DND-41 (cell line): Measurements from ENCODE around the gene ADGRD2.

ENCODE experiments used
- ATAC-seq: fragments of 200-7000 bp; cut with Tn5 transposase; 3 replicates; pipeline ENCODE4 v1.9.1; 2021; ENCODE audit warnings: low read depth; ENCODE audit not compliant: insufficient read depth
- DNase-seq: peaks from one replicate; pipeline ENCODE4 v3.0.0-alpha.2; 2020
- H2AFZ ChIP-seq: 2 replicates; pipeline ENCODE4 v1.6.0; 2012; ENCODE audit warnings: low read depth, low read length
- H3K27ac ChIP-seq: 2 replicates; pipeline ENCODE4 v1.5.1; 2012; ENCODE audit warnings: low read length, inconsistent platforms
- H3K27me3 ChIP-seq: fragments of 200-600 bp; sonication (generic); 2 replicates; pipeline ENCODE4 v1.6.0; 2012; ENCODE audit warnings: low read length, mild to moderate bottlenecking, inconsistent platforms; ENCODE audit not compliant: insufficient read depth, poor library complexity
- H3K36me3 ChIP-seq: 2 replicates; pipeline ENCODE4 v1.5.1; 2012; ENCODE audit warnings: low read length, inconsistent platforms; ENCODE audit not compliant: insufficient read depth
- H3K4me1 ChIP-seq: 2 replicates; pipeline ENCODE4 v1.5.1; 2012; ENCODE audit warnings: mild to moderate bottlenecking, low read length; ENCODE audit not compliant: insufficient read depth
- H3K4me2 ChIP-seq: 2 replicates; pipeline ENCODE4 v1.6.0; 2012; ENCODE audit warnings: mild to moderate bottlenecking, moderate library complexity, low read length, inconsistent platforms; ENCODE audit not compliant: insufficient read depth
- H3K4me3 ChIP-seq, 2 experiments: fragments of 200-600 bp in 1 of 2; shearing (Covaris generic) in 1 of 2; 2 replicates each; pipeline ENCODE4 v1.5.1; 2012 to 2016; ENCODE audit warnings: inconsistent platforms in 2 of 2, low read length in 2 of 2, mild to moderate bottlenecking in 2 of 2, low read depth in 1 of 2, moderate library complexity in 1 of 2
- H3K79me2 ChIP-seq: 2 replicates; pipeline ENCODE4 v1.6.0; 2012; ENCODE audit warnings: low read length, inconsistent platforms; ENCODE audit not compliant: insufficient read depth
- H3K9ac ChIP-seq: 2 replicates; pipeline ENCODE4 v1.6.0; 2012; ENCODE audit warnings: low read depth, mild to moderate bottlenecking, inconsistent platforms, low read length, moderate library complexity
- H3K9me3 ChIP-seq: 2 replicates; pipeline ENCODE4 v1.5.1; 2012; ENCODE audit warnings: low read length, moderate library complexity, mild to moderate bottlenecking, inconsistent platforms; ENCODE audit not compliant: insufficient read depth, severe bottlenecking
- H4K20me1 ChIP-seq: 2 replicates; pipeline ENCODE4 v1.6.0; 2012; ENCODE audit warnings: low read length; ENCODE audit not compliant: insufficient read depth
- EZH2 ChIP-seq: IDR thresholded peaks from 3 replicates; pipeline ENCODE4 v1.6.1; 2012; ENCODE audit warnings: borderline replicate concordance, low read depth, mild to moderate bottlenecking, moderate library complexity, low read length, inconsistent platforms; ENCODE audit not compliant: severe bottlenecking
- TF ChIP-seq, protein P1 (sequence below): IDR thresholded peaks from 2 replicates; pipeline ENCODE4 v1.5.1; 2012; ENCODE audit warnings: borderline replicate concordance, low read length, moderate library complexity, mild to moderate bottlenecking; ENCODE audit not compliant: poor library complexity, severe bottlenecking; ENCODE audit errors: extremely low read depth

ADGRD2 gene

GRCh38 chr9:124496463-124496862, 46.2 kb downstream of the ADGRD2 start:
- ATAC-seq (no peak; the same call in 2 of the 3 replicates), DNase-seq (no peak)
- Histone ChIP-seq H2AFZ (no peak overlapping the region), H3K9me3 (no peaks in the 10 kb centered on the region), H3K4me3 (no peak overlapping the region), H4K20me1 (peaks cover 3% of the 10 kb centered on the region; the same call in 1 of the 2 replicates), H3K36me3 (no peaks in the 10 kb centered on the region), H3K9ac (no peak overlapping the region), H3K27me3 (no peaks in the 10 kb centered on the region), H3K27ac (no peak overlapping the region), H3K4me2 (no peak overlapping the region), H3K79me2 (no peaks in the 10 kb centered on the region), H3K4me1 (no peaks in the 10 kb centered on the region)
- TF ChIP-seq EZH2 = no peak

DNA sequence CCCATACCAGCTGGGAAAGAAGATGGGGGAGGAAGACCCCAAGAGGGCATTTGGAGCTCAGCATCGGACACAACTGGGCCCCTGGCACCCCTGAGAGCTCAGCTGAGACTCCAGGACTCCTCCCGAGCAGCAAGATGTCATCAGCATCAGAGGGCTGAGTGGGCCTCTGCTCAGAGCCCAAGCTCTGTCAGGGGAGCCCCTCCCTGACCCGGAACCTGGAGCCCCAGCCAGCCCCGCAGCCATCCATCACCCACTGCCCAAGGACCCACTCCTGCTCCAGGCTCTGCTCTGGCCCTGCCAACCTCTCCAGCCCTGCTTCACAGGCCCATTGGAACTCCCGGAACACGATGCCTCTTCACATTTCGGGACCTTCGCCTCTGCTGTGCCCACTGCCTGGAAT, 47.2 kb downstream of the ADGRD2 start:
- DNase-seq (no peak), ATAC-seq (no peak)
- no peak overlapping the region for H2AFZ ChIP-seq
- H3K9ac ChIP-seq = no peak overlapping the region
- H3K4me3 ChIP-seq = no peak overlapping the region
- peaks cover 3% of the 10 kb centered on the region; the same call in 1 of the 2 replicates for H4K20me1 ChIP-seq
- no peaks in the 10 kb centered on the region for H3K27me3 ChIP-seq
- H3K4me2 ChIP-seq = no peak overlapping the region
- no peak for TF ChIP-seq EZH2
- TF ChIP-seq, protein P1, sequence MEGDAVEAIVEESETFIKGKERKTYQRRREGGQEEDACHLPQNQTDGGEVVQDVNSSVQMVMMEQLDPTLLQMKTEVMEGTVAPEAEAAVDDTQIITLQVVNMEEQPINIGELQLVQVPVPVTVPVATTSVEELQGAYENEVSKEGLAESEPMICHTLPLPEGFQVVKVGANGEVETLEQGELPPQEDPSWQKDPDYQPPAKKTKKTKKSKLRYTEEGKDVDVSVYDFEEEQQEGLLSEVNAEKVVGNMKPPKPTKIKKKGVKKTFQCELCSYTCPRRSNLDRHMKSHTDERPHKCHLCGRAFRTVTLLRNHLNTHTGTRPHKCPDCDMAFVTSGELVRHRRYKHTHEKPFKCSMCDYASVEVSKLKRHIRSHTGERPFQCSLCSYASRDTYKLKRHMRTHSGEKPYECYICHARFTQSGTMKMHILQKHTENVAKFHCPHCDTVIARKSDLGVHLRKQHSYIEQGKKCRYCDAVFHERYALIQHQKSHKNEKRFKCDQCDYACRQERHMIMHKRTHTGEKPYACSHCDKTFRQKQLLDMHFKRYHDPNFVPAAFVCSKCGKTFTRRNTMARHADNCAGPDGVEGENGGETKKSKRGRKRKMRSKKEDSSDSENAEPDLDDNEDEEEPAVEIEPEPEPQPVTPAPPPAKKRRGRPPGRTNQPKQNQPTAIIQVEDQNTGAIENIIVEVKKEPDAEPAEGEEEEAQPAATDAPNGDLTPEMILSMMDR = no peak
- H3K79me2 ChIP-seq = no peaks in the 10 kb centered on the region
- no peaks in the 10 kb centered on the region for H3K36me3 ChIP-seq
- no peaks in the 10 kb centered on the region for H3K4me1 ChIP-seq
- no peak overlapping the region for H3K27ac ChIP-seq
- H3K9me3 ChIP-seq = no peaks in the 10 kb centered on the region

DNA sequence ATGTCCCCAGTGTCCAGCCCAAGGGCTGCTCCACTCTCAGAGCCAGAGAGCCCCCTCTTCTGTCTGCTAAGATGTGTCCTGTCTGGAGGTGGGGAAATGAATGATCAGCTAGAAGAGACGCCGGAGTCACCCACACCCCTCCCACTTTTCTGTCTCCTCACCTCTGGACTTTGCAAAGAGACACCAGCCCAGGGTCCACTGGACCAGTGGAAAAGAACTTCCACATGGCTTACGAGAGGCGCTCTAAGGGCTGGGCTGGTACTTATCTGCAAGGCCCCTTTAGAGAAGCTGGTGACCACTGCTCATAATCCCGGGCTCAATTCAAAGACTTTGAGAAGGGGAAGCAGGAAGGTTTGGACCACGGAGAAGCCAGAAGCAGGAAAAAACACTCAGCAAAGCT, 47.8 kb downstream of the ADGRD2 start:
- Histone ChIP-seq H3K27ac (no peak overlapping the region), H3K9ac (no peak overlapping the region), H2AFZ (no peak overlapping the region), H4K20me1 (peaks cover 3% of the 10 kb centered on the region; the same call in 1 of the 2 replicates), H3K4me2 (no peak overlapping the region), H3K27me3 (no peaks in the 10 kb centered on the region), H3K9me3 (no peaks in the 10 kb centered on the region), H3K79me2 (no peaks in the 10 kb centered on the region), H3K4me3 (no peak overlapping the region), H3K4me1 (no peaks in the 10 kb centered on the region), H3K36me3 (no peaks in the 10 kb centered on the region)
- ATAC-seq (no peak), DNase-seq (no peak)
- TF ChIP-seq EZH2 = no peak
- TF ChIP-seq, protein P1 = no peak

DNA sequence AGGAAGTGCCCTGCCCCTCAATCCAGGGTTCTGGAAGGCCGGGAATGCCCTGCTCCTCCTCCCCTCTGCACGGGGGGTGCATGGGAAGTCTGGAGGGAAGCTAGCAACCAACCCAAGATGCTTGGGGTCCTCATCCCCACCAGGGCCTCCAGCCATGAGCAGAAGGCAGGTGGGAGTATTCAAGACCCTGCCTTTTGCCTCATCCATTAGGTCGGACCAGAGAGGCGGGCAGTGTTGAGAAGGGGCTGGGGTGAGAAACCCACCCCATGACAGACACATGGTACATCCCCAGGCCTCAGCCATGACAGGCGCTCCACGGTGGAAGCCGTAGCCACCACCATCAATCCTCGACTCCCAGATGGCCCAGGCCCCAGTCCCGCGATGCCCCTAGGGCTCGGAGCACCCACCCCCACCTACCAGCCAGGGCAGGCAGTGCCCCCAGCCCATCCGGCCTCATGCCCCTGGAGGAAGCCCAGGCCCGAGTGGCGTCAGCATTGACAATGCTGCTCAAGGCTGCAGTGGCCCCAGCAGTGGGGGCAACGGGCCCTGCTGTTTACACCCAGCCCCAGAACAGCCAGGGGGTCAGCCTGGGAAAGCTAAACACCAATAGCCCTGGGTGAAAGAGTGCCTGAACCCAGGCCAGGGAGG, 48.4 kb downstream of the ADGRD2 start:
- DNase-seq = no peak
- no peak overlapping the region for H3K4me3 ChIP-seq
- TF ChIP-seq, protein P1 = no peak
- no peak for TF ChIP-seq EZH2
- no peak overlapping the region for H3K27ac ChIP-seq
- H3K27me3 ChIP-seq = no peaks in the 10 kb centered on the region
- H4K20me1 ChIP-seq = peaks cover 3% of the 10 kb centered on the region; the same call in 1 of the 2 replicates
- H3K9me3 ChIP-seq = no peaks in the 10 kb centered on the region
- no peak overlapping the region for H3K9ac ChIP-seq
- H3K4me2 ChIP-seq = no peak overlapping the region
- H3K36me3 ChIP-seq = no peaks in the 10 kb centered on the region
- H3K4me1 ChIP-seq = no peaks in the 10 kb centered on the region
- H2AFZ ChIP-seq = no peak overlapping the region
- no peaks in the 10 kb centered on the region for H3K79me2 ChIP-seq
- ATAC-seq = no peak
